Liver (tissue), 9 donors: ENCODE results near the gene C12orf60. TPM values are rescaled to one million over a fixed set of nuclear protein-coding genes. Genes with fewer than 3 reads are reported as not detected.

Source experiments
- DNase-seq: peaks from one replicate; pipeline ENCODE4 v3.0.0-alpha.2; 2017; ENCODE audit warnings: low spot score
- H3K27ac ChIP-seq, 2 donors: one replicate each; pipeline ENCODE4 v1.7.0; 2013; ENCODE audit warnings: inconsistent platforms in 2 of 2, low read length in 2 of 2, control low read depth in 1 of 2, low read depth in 1 of 2, mild to moderate bottlenecking in 1 of 2
- H3K27me3 ChIP-seq, 4 donors: one replicate each; pipeline versions ENCODE4 v1.6.1 to v1.7.0; 2013; ENCODE audit warnings: low read length in 3 of 4, inconsistent platforms in 1 of 4, mild to moderate bottlenecking in 1 of 4, moderate library complexity in 1 of 4; ENCODE audit not compliant: control insufficient read depth in 4 of 4, insufficient read depth in 4 of 4
- H3K36me3 ChIP-seq, 4 donors: one replicate each; pipeline versions ENCODE4 v1.6.1 to v1.7.0; 2013; ENCODE audit warnings: low read length in 3 of 4, mild to moderate bottlenecking in 3 of 4, low read depth in 1 of 4, moderate library complexity in 1 of 4; ENCODE audit not compliant: control insufficient read depth in 4 of 4, insufficient read depth in 3 of 4
- H3K4me1 ChIP-seq, 4 donors: one replicate each; pipeline versions ENCODE4 v1.6.1 to v1.7.0; 2013; ENCODE audit warnings: low read length in 3 of 4, mild to moderate bottlenecking in 3 of 4, moderate library complexity in 1 of 4; ENCODE audit not compliant: control insufficient read depth in 4 of 4, insufficient read depth in 4 of 4
- H3K4me3 ChIP-seq, 3 donors: one replicate each; pipeline versions ENCODE4 v1.6.1 to v1.7.0; 2013; ENCODE audit warnings: low read length in 3 of 3, control low read depth in 1 of 3, low read depth in 1 of 3, mild to moderate bottlenecking in 1 of 3
- H3K9ac ChIP-seq, 2 donors: one replicate each; pipeline ENCODE4 v1.7.0; 2013; ENCODE audit warnings: low read length in 2 of 2, mild to moderate bottlenecking in 2 of 2, moderate library complexity in 2 of 2, control low read depth in 1 of 2, low read depth in 1 of 2
- H3K9me3 ChIP-seq, 4 donors: one replicate each; pipeline versions ENCODE4 v1.6.1 to v1.7.0; 2013; ENCODE audit warnings: low read length in 3 of 4; ENCODE audit not compliant: control insufficient read depth in 4 of 4
- ATF3 ChIP-seq: IDR thresholded peaks from 2 replicates; pipeline ENCODE4 v1.6.1; 2016; ENCODE audit warnings: antibody characterized with exemption
- CTCF ChIP-seq: fragments of 150-350 bp; IDR thresholded peaks from 2 replicates; pipeline ENCODE4 v1.5.1; 2017; ENCODE audit warnings: improper control_type of control experiment, low read depth, low read length; ENCODE audit not compliant: missing input control
- EGR1 ChIP-seq, 2 donors: IDR thresholded peaks; 2 replicates each; pipeline ENCODE4 v1.6.1; 2016 to 2018; ENCODE audit warnings: antibody characterized with exemption in 2 of 2, low read depth in 2 of 2
- FOXA1 ChIP-seq: IDR thresholded peaks from 2 replicates; pipeline ENCODE4 v1.6.1; 2016; ENCODE audit warnings: antibody characterized with exemption
- GABPA ChIP-seq, 2 donors: IDR thresholded peaks in 1 of 2; conservative IDR thresholded peaks in 1 of 2; 2 replicates each; pipeline ENCODE4 v1.6.1; 2016; ENCODE audit warnings: antibody characterized with exemption in 2 of 2, mild to moderate bottlenecking in 1 of 2, moderate library complexity in 1 of 2
- HNF4A ChIP-seq, 2 donors: conservative IDR thresholded peaks; 2 replicates each; pipeline ENCODE4 v1.6.1; 2016; ENCODE audit warnings: antibody characterized with exemption in 2 of 2, mild to moderate bottlenecking in 2 of 2
- HNF4G ChIP-seq: IDR thresholded peaks from 2 replicates; pipeline ENCODE4 v1.6.1; 2016; ENCODE audit warnings: antibody characterized with exemption
- JUND ChIP-seq, 2 donors: IDR thresholded peaks; 2 replicates each; pipeline ENCODE4 v1.6.1; 2016; ENCODE audit warnings: antibody characterized with exemption in 2 of 2
- NR2F2 ChIP-seq: IDR thresholded peaks from 2 replicates; pipeline ENCODE4 v1.6.1; 2016; ENCODE audit warnings: antibody characterized with exemption
- RXRA ChIP-seq, 2 donors: IDR thresholded peaks; 2 replicates each; pipeline ENCODE4 v1.6.1; 2017 to 2018; ENCODE audit warnings: antibody characterized with exemption in 2 of 2, mild to moderate bottlenecking in 1 of 2
- SP1 ChIP-seq: IDR thresholded peaks from 2 replicates; pipeline ENCODE4 v1.6.1; 2018; ENCODE audit warnings: antibody characterized with exemption, mild to moderate bottlenecking
- YY1 ChIP-seq: IDR thresholded peaks from 2 replicates; pipeline ENCODE4 v1.6.1; 2016; ENCODE audit warnings: antibody characterized with exemption, mild to moderate bottlenecking
- ZBTB33 ChIP-seq: IDR thresholded peaks from 2 replicates; pipeline ENCODE4 v1.6.1; 2016; ENCODE audit warnings: antibody characterized with exemption
- WGBS: extraction: QIAGEN DNeasy Blood & Tissue Kit; methylation state at CpG from one replicate; pipeline ENCODE4 v1.1.7; 2013; 5-methylcytosine and 5-hydroxymethylcytosine counted together
- polyA plus RNA-seq, 2 donors: library from polyadenylated mRNA; stranded (reverse) in 1 of 2; unstranded in 1 of 2; fragments of 200-250 nt in 1 of 2; fragments of >200 nt in 1 of 2; fragmentation: Nextera tagmentation in 1 of 2; extraction: Ambion mirVana in 1 of 2; gene quantifications; one replicate each; pipeline versions ENCODE4 v1.2.1 to v1.2.3, GENCODE V29; 2013 to 2015
- total RNA-seq, 2 donors: library from RNA; depleted of rRNA; stranded (reverse); fragments of >200 nt; gene quantifications; one replicate each; pipeline ENCODE4 v1.2.3, GENCODE V29; 2014
- donor health status: healthy.
- donor health status: healthy.
- donor health status: healthy.
- donor health status: healthy.
- donor health status: healthy.

C12orf60 gene
- total and polyA plus RNA-seq, 4 donors, result 0.50 to 1.9 (median 1.0) TPM

- no peak for DNase-seq
- TF ChIP-seq HNF4G, result no peak
- no peak for TF ChIP-seq ATF3
- H3K27ac ChIP-seq, result no peak overlapping the region
- H3K4me1 ChIP-seq, result peaks cover 0 to 2% (median 1%) of the 10 kb centered on the region in 4 donors
- H3K36me3 ChIP-seq, result peaks cover 0 to 2% (median 0%) of the 10 kb centered on the region in 4 donors
- H3K9me3 ChIP-seq, result no peaks in the 10 kb centered on the region
- no peak overlapping the region for H3K9ac ChIP-seq
- 85% methylated on average over 5 of the region's 5 CpGs for WGBS
- H3K27me3 ChIP-seq, result no peaks in the 10 kb centered on the region
- H3K4me3 ChIP-seq, result no peak overlapping the region
Observed at GRCh38 chr12:14826491-14826890, 23.0 kb downstream of the C12orf60 start.

- DNase-seq, result no peak
Observed at GRCh38 chr12:14827043-14827442, 23.6 kb downstream of the C12orf60 start.

More at GRCh38 chr12:14827043-14827442, 23.6 kb downstream of the C12orf60 start:
- TF ChIP-seq CTCF (no peak), SP1 (no peak), ZBTB33 (no peak), EGR1 (IDR thresholded peaks at IDR 0.05; ENCODE audit: low read depth in 2 of 2) (no peak), FOXA1 (no peak), GABPA (IDR thresholded peaks at IDR 0.05 in 1 of 2, conservative IDR thresholded peaks at IDR 0.05 in 1 of 2) (no peak), HNF4G (no peak), JUND (IDR thresholded peaks at IDR 0.05) (no peak), ATF3 (no peak), RXRA (IDR thresholded peaks at IDR 0.05) (no peak), YY1 (no peak), NR2F2 (no peak), HNF4A (conservative IDR thresholded peaks at IDR 0.05) (no peak)
- WGBS, result 93% methylated on average over 2 of the region's 2 CpGs
- no peak overlapping the region for H3K4me3 ChIP-seq
- H3K27ac ChIP-seq, result no peak overlapping the region
- peaks cover 0 to 2% (median 1%) of the 10 kb centered on the region in 4 donors for H3K4me1 ChIP-seq
- no peak overlapping the region for H3K9ac ChIP-seq
- peaks cover 0 to 2% (median 0%) of the 10 kb centered on the region in 4 donors for H3K36me3 ChIP-seq
- H3K27me3 ChIP-seq, result no peaks in the 10 kb centered on the region
- no peaks in the 10 kb centered on the region for H3K9me3 ChIP-seq
